ENCODE results near the gene PUM1.

PUM1 gene

DNA sequence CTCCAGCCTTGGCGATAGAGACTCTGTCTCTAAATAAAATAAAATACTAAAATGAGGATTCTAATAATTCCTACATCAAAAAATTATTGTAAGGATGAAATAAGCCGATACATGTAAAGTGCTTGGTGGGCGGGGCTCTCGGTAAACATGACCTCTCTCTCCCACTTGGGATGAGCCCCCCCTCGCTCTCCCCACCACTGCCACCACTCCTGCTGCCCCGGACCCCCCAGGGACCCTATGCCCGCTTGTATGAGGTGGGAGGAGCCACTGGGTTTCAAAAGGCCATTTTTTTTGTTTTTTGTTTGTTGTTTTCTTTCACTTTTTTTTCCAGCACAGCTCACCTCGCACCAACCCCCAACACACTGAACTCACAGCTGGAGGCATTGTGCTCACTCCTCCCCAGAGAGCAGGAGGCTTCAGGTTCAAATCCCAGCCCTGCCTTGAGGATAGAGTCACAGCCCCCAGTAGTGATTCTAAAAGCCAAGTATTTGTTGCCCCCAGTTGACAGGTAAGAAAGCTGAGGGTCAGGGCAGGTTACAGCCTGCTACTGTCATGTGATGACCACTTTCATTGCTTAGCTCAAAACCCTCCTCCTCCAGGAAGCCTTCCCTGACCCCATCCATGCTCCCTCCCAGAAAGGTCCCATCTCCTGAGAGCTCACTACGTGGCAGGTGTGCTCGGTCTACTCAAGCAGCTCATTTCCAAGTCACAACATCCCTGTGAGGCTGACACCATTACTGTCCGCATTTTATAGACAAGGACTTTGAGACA is 161.1 kb downstream of the PUM1 start:
- H3K9ac ChIP-seq (ENCODE audit: insufficient read length): no peak overlapping the region

GRCh38 chr1:30903343-30904034 is 162.0 kb downstream of the PUM1 start:
- no peak overlapping the region for H3K27ac ChIP-seq
- DNase-seq (ENCODE audit: low read depth, low spot score): no peak
- H3K4me3 ChIP-seq: no peak overlapping the region
- TF ChIP-seq POLR2AphosphoS5 (IDR thresholded peaks at IDR 0.05; ENCODE audit: borderline replicate concordance, low read depth, low read length) (no peak), EZH2 (IDR thresholded peaks at IDR 0.05) (no peak), FOXP2 (optimal IDR thresholded peaks at IDR 0.05; ENCODE audit: control extremely low read depth, extremely low read length, insufficient read depth) (no peak)
- no peaks in the 10 kb centered on the region for H3K36me3 ChIP-seq (ENCODE audit: insufficient read depth, low read length)
- no peaks in the 10 kb centered on the region for H3K9me3 ChIP-seq (ENCODE audit: low read depth, low read length)
- H3K9ac ChIP-seq (ENCODE audit: insufficient read length): no peak overlapping the region

More for the DNA sequence above, 161.1 kb downstream of the PUM1 start:
- H3K36me3 ChIP-seq (ENCODE audit: insufficient read depth, low read length): no peaks in the 10 kb centered on the region
- no peak overlapping the region for H3K27ac ChIP-seq
- H3K4me3 ChIP-seq: no peak overlapping the region
- TF ChIP-seq EZH2 (IDR thresholded peaks at IDR 0.05): no peak
- TF ChIP-seq POLR2AphosphoS5 (IDR thresholded peaks at IDR 0.05; ENCODE audit: borderline replicate concordance, low read depth, low read length): no peak
- TF ChIP-seq FOXP2 (optimal IDR thresholded peaks at IDR 0.05; ENCODE audit: control extremely low read depth, extremely low read length, insufficient read depth): no peak
- H3K9me3 ChIP-seq (ENCODE audit: low read depth, low read length): no peaks in the 10 kb centered on the region
- DNase-seq (ENCODE audit: low read depth, low spot score): no peak

- no peak overlapping the region for H3K27ac ChIP-seq
- no peak overlapping the region for H3K4me3 ChIP-seq
- TF ChIP-seq FOXP2 (optimal IDR thresholded peaks at IDR 0.05; ENCODE audit: control extremely low read depth, extremely low read length, insufficient read depth) (no peak), POLR2AphosphoS5 (IDR thresholded peaks at IDR 0.05; ENCODE audit: borderline replicate concordance, low read depth, low read length) (no peak), EZH2 (IDR thresholded peaks at IDR 0.05) (no peak)
- H3K9me3 ChIP-seq (ENCODE audit: low read depth, low read length): no peaks in the 10 kb centered on the region
- no peak for DNase-seq (ENCODE audit: low read depth, low spot score)
- no peaks in the 10 kb centered on the region for H3K36me3 ChIP-seq (ENCODE audit: insufficient read depth, low read length)
- no peak overlapping the region for H3K9ac ChIP-seq (ENCODE audit: insufficient read length)
Observed at GRCh38 chr1:30902593-30903290, 162.8 kb downstream of the PUM1 start.

GRCh38 chr1:30901798-30902581 is 163.5 kb downstream of the PUM1 start:
- H3K36me3 ChIP-seq (ENCODE audit: insufficient read depth, low read length): no peaks in the 10 kb centered on the region
- no peaks in the 10 kb centered on the region for H3K9me3 ChIP-seq (ENCODE audit: low read depth, low read length)
- H3K9ac ChIP-seq (ENCODE audit: insufficient read length): no peak overlapping the region
- no peak for DNase-seq (ENCODE audit: low read depth, low spot score)
- H3K4me3 ChIP-seq: no peak overlapping the region
- H3K27ac ChIP-seq: no peak overlapping the region
- no peak for TF ChIP-seq EZH2 (IDR thresholded peaks at IDR 0.05)
- TF ChIP-seq FOXP2 (optimal IDR thresholded peaks at IDR 0.05; ENCODE audit: control extremely low read depth, extremely low read length, insufficient read depth): no peak
- TF ChIP-seq POLR2AphosphoS5 (IDR thresholded peaks at IDR 0.05; ENCODE audit: borderline replicate concordance, low read depth, low read length): no peak

DNA sequence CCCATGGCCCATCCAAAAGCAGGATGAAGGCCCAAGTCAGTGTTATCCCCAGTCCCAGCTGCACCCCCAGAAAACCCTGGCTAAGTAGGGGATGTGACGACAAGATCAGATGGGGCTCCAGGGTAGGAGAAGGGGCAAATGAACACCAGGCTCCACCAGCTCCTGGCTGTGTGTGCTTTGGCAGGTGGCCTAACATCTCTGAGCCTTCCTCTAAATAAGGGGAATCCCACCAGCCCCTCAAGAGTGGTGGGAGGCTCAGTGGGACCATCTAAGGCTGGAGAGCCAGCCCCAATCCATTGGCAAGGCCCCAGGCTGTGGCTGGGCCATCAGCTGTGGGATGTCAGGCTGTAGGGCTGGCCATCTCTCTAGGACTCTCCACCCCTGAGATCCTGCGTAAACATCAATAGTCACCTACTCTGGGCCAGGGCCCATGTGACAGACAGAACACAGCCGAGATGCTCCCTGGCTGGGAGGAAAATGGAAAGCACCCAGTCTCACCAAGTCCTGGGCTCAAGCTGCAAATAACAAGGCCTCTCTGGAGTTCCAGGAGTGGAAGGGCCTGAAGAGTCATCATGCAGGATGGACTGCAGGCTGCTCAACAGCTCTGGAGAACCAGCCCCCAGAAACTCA is 164.5 kb downstream of the PUM1 start:
- no peak overlapping the region for H3K4me3 ChIP-seq
- H3K9me3 ChIP-seq (ENCODE audit: low read depth, low read length): no peaks in the 10 kb centered on the region
- DNase-seq (ENCODE audit: low read depth, low spot score): no peak
- H3K27ac ChIP-seq: no peak overlapping the region
- TF ChIP-seq EZH2 (IDR thresholded peaks at IDR 0.05) (no peak), FOXP2 (optimal IDR thresholded peaks at IDR 0.05; ENCODE audit: control extremely low read depth, extremely low read length, insufficient read depth) (no peak), POLR2AphosphoS5 (IDR thresholded peaks at IDR 0.05; ENCODE audit: borderline replicate concordance, low read depth, low read length) (no peak)
- H3K9ac ChIP-seq (ENCODE audit: insufficient read length): no peak overlapping the region
- no peaks in the 10 kb centered on the region for H3K36me3 ChIP-seq (ENCODE audit: insufficient read depth, low read length)

GRCh38 chr1:30900486-30900885 is 165.0 kb downstream of the PUM1 start:
- Histone ChIP-seq H3K36me3 (ENCODE audit: insufficient read depth, low read length) (no peaks in the 10 kb centered on the region), H3K9me3 (ENCODE audit: low read depth, low read length) (no peaks in the 10 kb centered on the region), H3K4me3 (no peak overlapping the region), H3K27ac (no peak overlapping the region), H3K9ac (ENCODE audit: insufficient read length) (no peak overlapping the region)
- DNase-seq (ENCODE audit: low read depth, low spot score): no peak
- TF ChIP-seq EZH2 (IDR thresholded peaks at IDR 0.05) (no peak), POLR2AphosphoS5 (IDR thresholded peaks at IDR 0.05; ENCODE audit: borderline replicate concordance, low read depth, low read length) (no peak), FOXP2 (optimal IDR thresholded peaks at IDR 0.05; ENCODE audit: control extremely low read depth, extremely low read length, insufficient read depth) (no peak)

DNA sequence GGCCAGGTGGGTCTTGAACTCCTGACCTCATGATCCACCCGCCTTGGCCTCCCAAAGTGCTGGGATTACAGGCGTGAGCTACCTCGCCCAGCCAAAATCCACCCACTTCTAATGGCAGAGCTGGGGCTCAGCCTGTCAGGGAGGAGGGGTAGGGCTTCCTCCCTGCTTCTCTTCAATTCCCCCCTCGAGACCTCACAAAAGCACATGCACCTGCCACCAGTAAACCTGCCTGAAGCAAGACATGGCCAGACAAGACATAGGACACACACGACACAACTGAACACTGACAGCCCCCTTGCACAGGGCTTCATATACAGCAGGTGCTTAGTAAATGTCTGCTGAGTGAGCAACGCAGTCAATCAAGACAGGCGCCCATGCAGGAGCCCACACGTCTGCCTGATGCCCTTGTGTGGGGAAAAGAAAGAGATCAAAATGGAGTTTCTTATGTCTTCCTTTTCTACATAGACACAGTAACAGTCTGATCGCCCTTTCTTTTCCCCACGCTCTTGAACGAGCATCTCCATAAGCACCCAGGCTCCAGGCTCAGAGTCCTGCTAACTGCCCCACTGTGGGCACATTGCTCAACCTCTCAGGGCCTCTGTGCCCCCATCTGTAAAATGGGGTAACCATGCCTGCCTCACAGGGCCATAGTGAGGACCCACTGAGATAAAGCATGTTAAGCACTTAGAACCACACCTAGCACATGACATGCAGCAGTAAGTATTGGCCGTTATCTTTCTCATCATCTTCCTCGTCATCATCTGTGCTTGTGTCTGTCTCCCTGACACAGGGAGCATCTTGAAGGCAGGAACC is 165.7 kb downstream of the PUM1 start:
- H3K9ac ChIP-seq (ENCODE audit: insufficient read length): no peak overlapping the region

More for the DNA sequence above, 165.7 kb downstream of the PUM1 start:
- no peaks in the 10 kb centered on the region for H3K9me3 ChIP-seq (ENCODE audit: low read depth, low read length)
- no peak for DNase-seq (ENCODE audit: low read depth, low spot score)
- no peak overlapping the region for H3K4me3 ChIP-seq
- no peaks in the 10 kb centered on the region for H3K36me3 ChIP-seq (ENCODE audit: insufficient read depth, low read length)
- no peak for TF ChIP-seq EZH2 (IDR thresholded peaks at IDR 0.05)
- no peak overlapping the region for H3K27ac ChIP-seq

All from SK-N-MC (cell line).